Adrenal gland (tissue), 5 donors: Measurements from ENCODE around the gene GTF2A1L.

Experiments used
- CTCF ChIP-seq, 6 experiments: fragments of 450-650 bp in 4 of 6; fragments of 200-600 bp in 2 of 6; sonication (generic) in 1 of 6; IDR thresholded peaks; 1 replicate in 5 of 6; 2 replicates in 1 of 6; pipeline versions ENCODE4 v1.5.1 to v1.8.0; 2016 to 2021; ENCODE audit warnings: antibody characterized with exemption in 6 of 6, mild to moderate bottlenecking in 2 of 6, moderate library complexity in 1 of 6
- POLR2A ChIP-seq, 2 donors: fragments of 450-650 bp; IDR thresholded peaks; one replicate each; pipeline ENCODE4 v1.6.1; 2017; ENCODE audit warnings: antibody characterized with exemption in 2 of 2, mild to moderate bottlenecking in 2 of 2, moderate library complexity in 1 of 2
- donor health status: DM: no; HTN: no; CAD: no.

- no peak for TF ChIP-seq CTCF (IDR thresholded peaks at IDR 0.05)
- TF ChIP-seq POLR2A (IDR thresholded peaks at IDR 0.05), result no peak
Measured at GRCh38 chr2:48721158-48721557, 103.5 kb downstream of the GTF2A1L start.
